ENCODE data around the gene KREMEN1.
A peak's percentile ranks its signal among the peaks of the same experiment; 100 is the strongest.

The KREMEN1 gene

GRCh38 chr22:29154364-29155048, 81.7 kb downstream of the KREMEN1 start:
- peak; percentile 55 for DNase-seq

- DNase-seq = no peak
Observed at GRCh38 chr22:29155966-29156365, 83.1 kb downstream of the KREMEN1 start.

GRCh38 chr22:29156507-29156906, 83.7 kb downstream of the KREMEN1 start:
- no peak for DNase-seq

GRCh38 chr22:29157759-29158535, 85.1 kb downstream of the KREMEN1 start:
- no peak for DNase-seq

GRCh38 chr22:29158546-29158945, 85.7 kb downstream of the KREMEN1 start:
- DNase-seq = no peak

GRCh38 chr22:29163808-29164207, 91.0 kb downstream of the KREMEN1 start:
- no peak for DNase-seq

- DNase-seq = no peak
Observed at GRCh38 chr22:29165321-29166060, 92.7 kb downstream of the KREMEN1 start.

- no peak for DNase-seq
Observed at GRCh38 chr22:29166180-29166579, 93.3 kb downstream of the KREMEN1 start.

GRCh38 chr22:29167032-29167911, 94.4 kb downstream of the KREMEN1 start:
- DNase-seq = no peak

- DNase-seq = no peak
Observed at GRCh38 chr22:29171721-29172120, 98.9 kb downstream of the KREMEN1 start.

GRCh38 chr22:29172216-29172615, 99.4 kb downstream of the KREMEN1 start:
- DNase-seq = no peak

- DNase-seq = no peak
Observed at GRCh38 chr22:29175312-29175835, 102.5 kb downstream of the KREMEN1 start.

GRCh38 chr22:29183971-29184848, 111.4 kb downstream of the KREMEN1 start:
- no peak for DNase-seq

GRCh38 chr22:29184849-29185490, 112.1 kb downstream of the KREMEN1 start:
- DNase-seq = no peak

GRCh38 chr22:29186302-29186701, 113.5 kb downstream of the KREMEN1 start:
- no peak for DNase-seq

- DNase-seq = no peak
Observed at GRCh38 chr22:29187831-29188230, 115.0 kb downstream of the KREMEN1 start.

- DNase-seq = no peak
Observed at GRCh38 chr22:29190051-29190450, 117.2 kb downstream of the KREMEN1 start.

- DNase-seq = peak; percentile 84
Observed at GRCh38 chr22:29190918-29191317, 118.1 kb downstream of the KREMEN1 start.

GRCh38 chr22:29193021-29193420, 120.2 kb downstream of the KREMEN1 start:
- DNase-seq = no peak

- no peak for DNase-seq
Observed at GRCh38 chr22:29194184-29194583, 121.3 kb downstream of the KREMEN1 start.

All from NCI-H1694 treated with DMSO at 0.1 percent for 48 hours (cell line).